BE2C (cell line): ENCODE results near the gene PHF19.

Source experiments
- DNase-seq: peaks from one replicate; pipeline ENCODE4 v3.0.0-alpha.2; 2020
- H3K27me3 ChIP-seq: fragments of 250-450 bp; sonication (Bioruptor Pico); 2 replicates; pipeline ENCODE4 v1.5.1; 2020; ENCODE audit warnings: mild to moderate bottlenecking
- H3K36me3 ChIP-seq: fragments of 250-450 bp; sonication (Bioruptor Pico); 2 replicates; pipeline ENCODE4 v1.5.1; 2020; ENCODE audit warnings: mild to moderate bottlenecking
- H3K4me1 ChIP-seq: fragments of 250-450 bp; sonication (Bioruptor Pico); 2 replicates; pipeline ENCODE4 v1.5.1; 2020
- H3K4me3 ChIP-seq: 2 replicates; pipeline ENCODE4 v1.5.1; 2011; ENCODE audit warnings: low read depth, low read length
- H3K9me3 ChIP-seq: fragments of 250-450 bp; sonication (Bioruptor Pico); 2 replicates; pipeline ENCODE4 v1.5.1; 2020
- TF ChIP-seq, protein P1 (sequence below): IDR thresholded peaks from 2 replicates; pipeline ENCODE4 v1.5.1; 2012; ENCODE audit warnings: mild to moderate bottlenecking, low read depth, low read length

PHF19 gene

GRCh38 chr9:120914396-120914795 is 37.4 kb upstream of the PHF19 start:
- TF ChIP-seq, protein P1, sequence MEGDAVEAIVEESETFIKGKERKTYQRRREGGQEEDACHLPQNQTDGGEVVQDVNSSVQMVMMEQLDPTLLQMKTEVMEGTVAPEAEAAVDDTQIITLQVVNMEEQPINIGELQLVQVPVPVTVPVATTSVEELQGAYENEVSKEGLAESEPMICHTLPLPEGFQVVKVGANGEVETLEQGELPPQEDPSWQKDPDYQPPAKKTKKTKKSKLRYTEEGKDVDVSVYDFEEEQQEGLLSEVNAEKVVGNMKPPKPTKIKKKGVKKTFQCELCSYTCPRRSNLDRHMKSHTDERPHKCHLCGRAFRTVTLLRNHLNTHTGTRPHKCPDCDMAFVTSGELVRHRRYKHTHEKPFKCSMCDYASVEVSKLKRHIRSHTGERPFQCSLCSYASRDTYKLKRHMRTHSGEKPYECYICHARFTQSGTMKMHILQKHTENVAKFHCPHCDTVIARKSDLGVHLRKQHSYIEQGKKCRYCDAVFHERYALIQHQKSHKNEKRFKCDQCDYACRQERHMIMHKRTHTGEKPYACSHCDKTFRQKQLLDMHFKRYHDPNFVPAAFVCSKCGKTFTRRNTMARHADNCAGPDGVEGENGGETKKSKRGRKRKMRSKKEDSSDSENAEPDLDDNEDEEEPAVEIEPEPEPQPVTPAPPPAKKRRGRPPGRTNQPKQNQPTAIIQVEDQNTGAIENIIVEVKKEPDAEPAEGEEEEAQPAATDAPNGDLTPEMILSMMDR = no peak
- H3K27me3 ChIP-seq = no peaks in the 10 kb centered on the region
- no peaks in the 10 kb centered on the region for H3K36me3 ChIP-seq
- no peaks in the 10 kb centered on the region for H3K9me3 ChIP-seq
- H3K4me3 ChIP-seq = no peak overlapping the region
- H3K4me1 ChIP-seq = peaks cover 10% of the 10 kb centered on the region
- no peak for DNase-seq

DNA sequence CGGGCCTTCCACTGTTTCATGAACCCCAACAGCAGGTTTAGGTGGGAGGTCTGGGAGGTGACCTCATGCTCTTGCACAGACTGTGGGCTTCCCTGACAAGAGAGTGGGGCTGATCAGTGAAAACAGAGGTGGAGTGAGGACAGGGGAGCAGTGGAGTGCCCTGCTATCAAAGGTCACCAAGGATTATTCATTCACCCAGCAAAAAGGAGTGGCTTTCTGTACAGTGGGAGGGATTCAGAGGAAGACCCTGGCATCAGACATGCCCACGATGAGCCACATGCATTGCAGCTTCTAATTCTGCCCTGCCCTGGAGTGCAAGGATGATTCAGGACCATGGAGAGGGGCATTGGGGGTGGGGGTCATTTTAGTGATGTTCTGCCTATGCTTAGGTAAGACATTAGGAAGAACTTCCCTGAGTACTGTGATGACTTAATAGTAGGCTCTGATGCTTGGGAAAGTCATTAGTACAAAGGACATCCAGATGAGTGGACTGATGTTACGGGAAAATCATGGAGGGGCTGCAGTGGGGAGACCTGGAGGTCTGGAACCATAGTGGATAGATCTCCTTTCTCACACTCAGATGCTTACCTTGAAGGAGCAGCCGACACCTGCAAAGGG is 36.8 kb upstream of the PHF19 start:
- DNase-seq = no peak
- TF ChIP-seq, protein P1 = no peak

GRCh38 chr9:120912958-120913646 is 36.1 kb upstream of the PHF19 start:
- H3K4me3 ChIP-seq = no peak overlapping the region
- H3K4me1 ChIP-seq = peaks cover 10% of the 10 kb centered on the region
- H3K27me3 ChIP-seq = no peaks in the 10 kb centered on the region
- no peaks in the 10 kb centered on the region for H3K36me3 ChIP-seq
- TF ChIP-seq, protein P1 = no peak
- no peak for DNase-seq
- H3K9me3 ChIP-seq = no peaks in the 10 kb centered on the region

More for the DNA sequence above, 36.8 kb upstream of the PHF19 start:
- H3K4me3 ChIP-seq = no peak overlapping the region
- no peaks in the 10 kb centered on the region for H3K27me3 ChIP-seq
- H3K9me3 ChIP-seq = no peaks in the 10 kb centered on the region
- no peaks in the 10 kb centered on the region for H3K36me3 ChIP-seq
- H3K4me1 ChIP-seq = peaks cover 10% of the 10 kb centered on the region

- Histone ChIP-seq H3K4me1 (peaks cover 6% of the 10 kb centered on the region), H3K9me3 (no peaks in the 10 kb centered on the region), H3K4me3 (no peak overlapping the region), H3K27me3 (no peaks in the 10 kb centered on the region), H3K36me3 (no peaks in the 10 kb centered on the region)
- no peak for DNase-seq
- TF ChIP-seq, protein P1 = no peak
Observed at GRCh38 chr9:120911295-120911837, 34.4 kb upstream of the PHF19 start.

- H3K27me3 ChIP-seq = no peaks in the 10 kb centered on the region
Observed at GRCh38 chr9:120910643-120911042, 33.7 kb upstream of the PHF19 start.

More at GRCh38 chr9:120910643-120911042, 33.7 kb upstream of the PHF19 start:
- no peaks in the 10 kb centered on the region for H3K9me3 ChIP-seq
- H3K36me3 ChIP-seq = no peaks in the 10 kb centered on the region
- no peak for DNase-seq
- H3K4me3 ChIP-seq = no peak overlapping the region
- TF ChIP-seq, protein P1 = no peak
- no peaks in the 10 kb centered on the region for H3K4me1 ChIP-seq
